Medulla oblongata (tissue), 1 donor: ENCODE data around the gene UBE2M.
"Not testable (repeated sequence)": the region's sequence is repeated elsewhere in the genome, so short reads cannot be mapped to it uniquely, and the experiment has no call there.

ENCODE experiments used
- DNase-seq: peaks from one replicate; pipeline ENCODE4 v3.0.0-alpha.2; 2015; ENCODE audit errors: extremely low spot score

Gene UBE2M

DNA sequence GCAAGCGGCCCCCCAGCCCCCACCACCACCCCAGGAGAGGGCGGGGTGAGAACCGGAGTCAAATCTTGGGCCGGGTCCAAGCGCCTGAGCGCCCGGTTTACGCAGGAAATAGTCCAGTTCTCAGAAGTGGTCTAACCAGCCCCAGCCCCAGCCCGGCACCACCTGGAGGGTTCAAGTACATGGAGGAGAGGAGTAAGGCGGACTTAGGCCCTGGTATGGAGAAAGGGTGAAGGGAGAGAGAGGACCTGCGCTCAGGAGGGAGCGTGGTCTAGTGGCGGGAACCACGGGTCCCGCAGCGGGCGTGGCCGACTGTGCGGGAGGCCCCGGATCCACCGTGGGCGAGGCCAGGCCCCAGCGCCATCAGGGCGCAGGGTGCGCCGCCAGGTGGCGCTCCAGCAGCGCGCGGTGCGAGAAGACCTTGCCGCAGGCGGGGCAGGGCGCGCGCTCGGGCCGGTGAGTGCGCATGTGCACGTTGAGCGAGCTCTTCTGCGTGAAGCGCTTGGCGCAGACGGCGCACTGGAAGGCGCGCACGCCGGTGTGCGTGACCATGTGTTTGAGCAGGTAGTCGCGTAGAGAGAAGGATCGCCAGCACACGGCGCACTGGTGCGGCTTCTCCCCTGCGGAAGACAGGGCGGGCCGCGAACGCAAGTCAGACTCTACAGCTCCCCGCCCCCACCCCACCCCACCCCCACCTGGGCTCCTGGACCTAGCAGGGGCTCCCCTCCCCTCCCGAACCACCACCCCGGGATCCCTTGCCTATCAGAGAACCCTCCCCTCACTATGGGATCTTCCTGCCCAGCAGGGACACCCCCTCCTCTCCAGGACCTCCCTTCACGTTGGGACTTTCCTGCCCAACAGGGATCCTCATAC lies 44.5 kb downstream of the UBE2M start:
- peak; percentile 77 for DNase-seq

GRCh38 chr19:58513213-58513693 lies 45.2 kb downstream of the UBE2M start:
- DNase-seq = no peak

GRCh38 chr19:58511353-58512208 lies 46.8 kb downstream of the UBE2M start, which contains the start of gene SLC27A5:
SLC27A5 (minus strand) TSS chr19:58511992; CDS start chr19:58511955, 37 bp downstream.
- no peak for DNase-seq

DNA sequence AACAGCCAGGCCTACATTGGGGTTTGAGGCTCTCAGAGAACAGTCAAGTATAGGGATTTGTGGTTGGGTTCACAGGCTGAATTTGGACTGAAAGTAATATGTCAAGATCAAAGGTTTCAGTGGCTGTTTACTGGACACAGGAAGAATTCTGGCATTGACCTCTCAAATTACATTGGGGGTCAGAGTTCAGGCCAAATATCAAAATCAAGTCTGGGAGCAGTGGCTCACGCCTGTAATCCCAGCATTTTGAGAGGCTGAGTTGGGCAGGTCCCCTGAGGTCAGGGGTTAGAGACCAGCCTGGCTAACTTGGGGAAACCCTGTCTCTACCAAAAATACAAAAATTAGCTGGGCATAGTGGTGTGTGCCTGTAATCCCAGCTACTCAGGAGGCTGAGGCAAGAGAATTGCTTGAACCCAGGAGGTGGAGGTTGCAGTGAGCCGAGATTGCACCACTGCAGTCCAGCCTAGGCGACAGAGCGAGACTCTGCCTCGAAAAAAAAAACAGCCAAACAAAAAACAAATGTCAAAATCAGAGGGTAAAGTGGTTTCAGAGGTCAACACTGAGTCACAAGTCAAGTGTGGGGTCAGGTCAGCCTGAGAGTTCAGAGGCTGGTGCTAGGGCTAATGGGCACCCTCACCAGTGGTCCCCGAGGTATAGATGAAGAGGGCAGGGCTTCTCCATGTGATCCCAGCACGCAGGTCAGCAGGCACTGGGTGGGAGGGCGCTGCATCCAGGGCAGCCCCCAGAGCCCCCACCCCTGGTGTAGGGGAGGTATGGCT lies 48.1 kb downstream of the UBE2M start:
- no peak for DNase-seq

GRCh38 chr19:58509731-58510083 lies 48.7 kb downstream of the UBE2M start:
- DNase-seq = no peak

DNA sequence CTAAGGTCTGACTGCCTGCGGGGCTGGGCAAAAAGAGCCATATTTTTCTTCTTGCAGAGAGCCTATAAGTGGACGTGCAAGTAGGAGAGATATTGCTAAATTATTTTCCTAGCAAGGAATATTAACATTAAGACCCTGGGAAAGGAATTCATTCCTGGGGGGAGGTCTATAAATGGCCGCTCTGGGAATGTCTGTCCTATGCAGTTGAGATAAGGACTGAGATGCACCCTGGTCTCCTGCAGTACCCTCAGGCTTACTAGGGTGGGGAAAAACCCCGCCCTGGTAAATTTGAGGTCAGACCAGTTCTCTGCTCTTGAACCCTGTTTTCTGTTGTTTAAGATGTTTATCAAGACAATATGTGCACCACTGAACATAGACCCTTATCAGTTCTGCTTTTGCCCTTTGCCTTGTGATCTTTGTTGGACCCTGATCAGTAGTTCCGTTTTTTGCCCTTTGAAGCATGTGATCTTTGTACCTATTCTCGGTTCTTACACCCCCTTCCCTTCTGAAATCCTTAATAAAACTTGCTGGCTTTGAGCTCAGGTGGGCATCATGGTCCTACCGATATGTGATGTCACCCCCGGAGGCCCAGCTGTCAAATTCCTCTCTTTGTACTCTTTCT lies 50.7 kb downstream of the UBE2M start:
- DNase-seq = not testable (repeated sequence)
